NCI-H187 treated with DMSO at 0.1 percent for 48 hours (cell line): Measurements from ENCODE around the gene ATL3.
"Not testable (repeated sequence)": the region's sequence is repeated elsewhere in the genome, so short reads cannot be mapped to it uniquely, and the experiment has no call there.

ENCODE experiments used
- DNase-seq: peaks from one replicate; lab custom pipeline; 2025; lab: John Stamatoyannopoulos, UW

ATL3 gene

DNA sequence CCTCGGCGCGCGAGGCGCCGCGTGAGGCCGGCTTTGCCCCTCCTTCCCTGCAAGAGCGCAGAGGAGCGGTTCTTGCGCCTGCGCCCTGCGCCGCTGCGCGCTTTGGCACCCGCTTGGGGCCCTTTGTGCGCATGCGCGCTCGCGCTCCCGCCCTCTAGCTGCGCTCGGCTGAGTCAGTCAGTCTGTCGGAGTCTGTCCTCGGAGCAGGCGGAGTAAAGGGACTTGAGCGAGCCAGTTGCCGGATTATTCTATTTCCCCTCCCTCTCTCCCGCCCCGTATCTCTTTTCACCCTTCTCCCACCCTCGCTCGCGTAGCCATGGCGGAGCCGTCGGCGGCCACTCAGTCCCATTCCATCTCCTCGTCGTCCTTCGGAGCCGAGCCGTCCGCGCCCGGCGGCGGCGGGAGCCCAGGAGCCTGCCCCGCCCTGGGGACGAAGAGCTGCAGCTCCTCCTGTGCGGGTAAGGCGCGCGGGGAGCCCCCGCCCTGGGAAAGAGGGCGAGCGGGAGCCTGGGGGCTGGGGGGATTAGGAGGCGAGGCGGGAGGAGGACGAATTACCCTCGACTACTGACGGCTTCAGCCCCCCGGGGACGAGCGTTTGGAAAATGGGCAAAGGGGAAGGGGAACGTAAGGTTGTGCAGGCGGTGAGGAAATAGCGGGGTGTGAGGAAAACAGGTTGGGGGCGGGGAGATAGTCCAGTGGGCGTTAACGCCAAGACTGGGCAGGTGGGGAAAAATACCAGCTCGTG, 10.3 kb upstream of the ATL3 start, which contains the start of gene RTN3:
Gene RTN3, plus strand, starts transcription at position 180 of the 745 bp plus-strand sequence. Its CDS starts 137 bp downstream, at position 317.
- peak; percentile 50 for DNase-seq

DNA sequence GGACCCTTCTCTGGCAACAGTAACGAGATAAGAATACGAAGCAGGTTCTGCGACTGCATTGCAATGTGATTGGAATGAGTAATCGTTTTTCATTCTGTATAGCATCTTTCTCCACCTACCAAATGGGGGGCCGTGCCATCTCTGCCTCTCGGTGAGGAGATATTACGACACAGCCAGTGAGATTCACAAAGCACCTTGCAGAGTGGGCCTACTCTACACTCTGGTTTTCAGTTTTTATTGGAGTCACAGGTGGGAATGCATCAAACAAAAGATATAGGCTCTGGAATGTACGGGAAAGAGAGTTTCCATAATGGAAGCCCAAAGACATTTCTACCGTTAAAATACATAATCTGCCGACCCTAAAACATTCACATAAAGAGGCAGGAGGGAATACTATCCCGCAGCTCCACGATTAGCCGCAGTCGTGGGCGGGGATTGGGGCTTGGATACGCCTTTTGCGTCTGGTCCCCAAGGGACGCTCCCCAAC, 9.7 kb upstream of the ATL3 start:
- DNase-seq = no peak

DNA sequence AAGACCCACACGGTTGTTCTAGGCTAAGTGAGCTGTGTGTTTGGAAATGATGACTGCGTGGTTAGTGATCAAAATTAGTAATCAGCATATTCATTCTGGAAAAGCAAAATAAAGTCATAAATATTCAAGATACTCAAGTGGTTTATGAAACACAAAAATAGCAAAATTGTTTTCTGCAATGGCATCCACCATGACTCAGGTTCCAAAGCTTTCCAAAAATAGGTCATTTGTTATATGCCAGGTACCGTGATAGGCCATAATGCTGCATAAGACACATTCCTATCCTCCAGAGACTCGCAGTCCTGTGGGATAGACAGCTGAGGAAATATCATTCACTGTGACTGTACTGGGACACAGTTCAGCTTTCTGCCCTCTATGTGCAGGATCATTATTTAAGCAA, 2.4 kb upstream of the ATL3 start:
- no peak for DNase-seq

DNA sequence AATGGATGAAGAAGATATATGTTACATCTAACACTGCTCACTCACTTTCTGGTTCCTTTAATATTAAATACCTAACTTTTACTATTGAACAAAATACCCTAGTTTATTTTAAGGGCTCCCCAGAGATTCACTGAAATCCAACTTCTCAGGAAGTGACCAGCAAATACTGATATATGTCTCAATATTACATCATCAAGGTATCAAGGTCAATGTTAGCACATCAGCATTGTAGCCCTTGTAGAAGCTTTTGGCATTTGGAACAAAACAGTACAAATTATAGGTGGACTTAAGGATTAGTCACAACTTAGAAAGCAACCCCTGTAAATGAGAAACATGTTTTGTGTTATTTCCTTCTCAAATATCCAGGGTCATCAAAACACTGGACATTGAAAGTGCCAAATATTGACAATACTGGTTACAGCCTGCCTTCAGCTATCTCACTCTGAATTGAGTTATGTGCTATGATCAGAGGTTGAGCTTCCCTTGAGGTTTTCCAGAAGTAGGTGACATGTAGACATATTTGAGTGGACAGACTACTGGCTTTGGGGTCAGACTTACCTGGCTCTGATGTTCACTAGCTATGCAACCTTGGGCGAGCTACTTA, 1.9 kb upstream of the ATL3 start:
- no peak for DNase-seq

DNA sequence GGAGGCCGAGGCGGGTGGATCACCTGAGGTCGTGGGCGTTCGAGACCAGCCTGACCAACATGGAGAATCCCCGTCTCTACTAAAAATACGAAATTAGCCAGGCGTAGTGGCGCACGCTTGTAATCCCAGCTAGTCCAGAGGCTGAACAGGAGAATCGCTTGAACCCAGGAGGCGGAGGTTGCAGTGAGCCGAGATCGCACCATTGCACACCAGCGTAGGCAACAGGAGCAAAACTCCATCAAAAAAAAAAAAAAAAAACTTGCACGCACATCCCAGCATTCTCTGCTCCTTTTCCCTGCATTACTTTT, 934 bp upstream of the ATL3 start:
- no peak for DNase-seq

DNA sequence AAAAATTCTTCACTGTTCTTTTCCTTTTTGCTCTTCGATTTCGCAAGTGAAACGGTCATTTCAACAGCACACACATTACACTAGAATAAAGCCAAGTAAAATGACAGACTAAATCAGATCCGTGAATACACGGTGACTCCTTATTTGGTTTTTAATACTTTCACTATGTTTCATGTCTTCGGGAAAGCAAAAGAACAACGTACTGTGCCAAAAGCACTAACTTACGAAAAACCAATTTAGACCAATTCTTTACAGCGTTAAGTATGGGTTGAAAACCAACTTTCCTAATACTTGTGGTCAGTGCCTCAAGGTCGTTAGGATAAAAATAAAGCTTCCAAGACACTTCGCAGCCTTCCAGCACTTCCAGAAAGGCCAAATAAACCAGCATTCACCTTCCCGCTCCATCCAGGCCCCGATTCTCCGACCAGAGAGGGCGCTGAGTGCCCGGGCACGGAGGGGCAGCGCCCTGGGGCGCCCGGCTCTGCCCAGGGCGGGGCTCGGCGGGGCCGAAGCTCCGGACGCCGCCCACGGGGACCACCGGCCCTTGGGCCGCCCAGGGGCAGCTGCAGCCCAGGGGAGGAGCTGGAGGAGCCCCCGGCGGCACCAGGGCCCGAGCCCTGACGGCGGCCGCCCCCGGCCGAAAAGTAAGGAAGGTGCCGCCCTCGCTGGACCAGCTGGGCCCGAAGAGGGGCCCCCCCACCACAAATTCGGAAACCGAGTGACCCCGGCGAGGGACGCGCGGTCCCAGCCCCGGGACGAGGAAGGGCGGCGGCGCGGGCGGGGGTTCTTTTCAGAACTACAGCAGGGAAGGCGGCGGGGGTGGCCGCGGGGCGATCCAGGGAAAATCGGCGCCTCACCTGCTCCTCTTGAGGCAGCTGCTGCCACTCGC, 499 bp downstream of the ATL3 start:
- no peak for DNase-seq

DNA sequence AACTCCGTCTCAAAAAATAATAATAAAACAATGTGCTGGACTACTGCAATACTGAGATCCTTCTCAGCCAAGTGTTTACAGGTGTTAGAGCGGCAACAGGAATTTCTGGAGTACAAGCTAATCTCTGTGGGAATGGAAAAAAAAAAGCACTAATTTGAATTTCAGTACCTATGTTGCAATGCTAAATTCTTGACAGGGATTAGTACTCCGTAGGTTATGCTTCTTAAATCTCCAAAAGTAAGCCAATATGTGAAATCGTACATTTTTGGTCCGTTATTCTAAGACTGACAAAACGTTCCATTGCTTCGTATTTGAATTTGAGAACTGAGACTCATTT, 1.1 kb downstream of the ATL3 start:
- DNase-seq = no peak

DNA sequence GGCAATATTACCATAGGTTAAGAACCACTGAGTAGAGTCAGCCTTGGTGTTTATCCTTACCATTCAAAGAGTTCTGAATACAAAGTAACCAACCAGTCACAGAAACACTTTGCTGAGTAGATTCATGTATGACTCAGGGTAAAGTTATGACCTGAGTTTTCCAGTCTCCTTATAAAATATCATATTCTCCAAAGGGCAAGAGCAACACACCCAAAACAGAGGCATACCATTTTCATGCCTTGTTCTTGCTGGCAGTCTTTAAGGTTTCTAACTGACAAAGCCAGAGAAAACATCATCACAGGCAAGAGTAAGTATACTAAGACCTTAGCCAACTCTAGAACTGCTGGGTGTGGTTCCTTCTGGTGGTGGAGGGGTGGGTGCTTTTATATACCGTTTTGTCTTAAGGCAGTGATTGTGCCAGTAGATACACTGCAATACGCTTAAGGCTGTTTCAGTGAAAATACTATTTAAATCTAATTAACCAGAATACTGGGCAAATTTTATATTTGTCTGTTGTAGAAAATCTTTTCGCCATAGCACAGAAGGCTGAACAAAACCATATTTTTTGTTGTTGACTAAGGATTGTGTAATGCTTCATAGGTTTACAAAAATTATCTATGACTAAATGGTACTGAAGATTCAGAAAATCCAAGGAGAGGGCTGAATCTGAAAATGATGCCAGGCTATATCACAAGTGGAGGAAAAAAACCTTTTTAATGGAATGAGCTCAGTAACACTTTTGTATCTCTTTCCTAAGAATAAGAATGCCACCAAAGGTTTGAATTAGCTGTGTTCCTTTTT, 3.0 kb downstream of the ATL3 start:
- DNase-seq = no peak

DNA sequence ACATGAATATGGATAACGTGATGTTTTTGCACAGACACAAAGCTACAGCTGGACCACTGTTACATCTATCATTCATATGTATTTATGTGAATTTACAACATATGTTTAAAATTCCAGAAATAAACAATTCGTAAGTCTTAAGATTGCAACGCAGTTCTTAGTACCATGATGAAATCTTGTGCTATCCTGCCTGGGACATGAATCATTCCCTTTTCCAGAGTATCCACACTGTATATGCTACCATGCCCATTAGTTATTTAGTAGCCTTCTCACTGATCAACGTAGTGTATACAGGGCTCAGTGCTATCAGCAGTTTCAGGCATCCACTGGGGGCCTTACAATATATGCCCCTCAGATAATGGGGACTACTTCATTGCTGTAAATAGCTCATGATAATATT, 4.3 kb downstream of the ATL3 start:
- no peak for DNase-seq

DNA sequence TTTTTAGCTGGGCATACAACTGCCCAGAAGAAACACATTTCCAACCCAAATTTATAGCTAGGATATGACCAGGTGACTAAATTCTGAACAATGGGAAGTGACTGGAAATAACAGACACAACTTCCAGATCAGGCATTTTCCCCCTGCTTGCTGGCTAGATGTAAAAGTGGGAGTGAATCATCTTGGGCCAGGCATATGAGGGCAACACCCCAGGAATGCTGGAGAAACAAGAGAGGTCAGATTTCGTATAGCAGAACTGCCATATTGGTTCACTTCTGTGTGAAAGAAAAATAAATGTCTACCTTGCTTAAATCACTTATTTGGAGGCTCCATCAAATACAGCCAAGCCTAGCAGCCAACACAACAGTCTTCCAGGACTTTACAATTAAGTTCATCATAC, 7.4 kb downstream of the ATL3 start:
- DNase-seq = no peak

DNA sequence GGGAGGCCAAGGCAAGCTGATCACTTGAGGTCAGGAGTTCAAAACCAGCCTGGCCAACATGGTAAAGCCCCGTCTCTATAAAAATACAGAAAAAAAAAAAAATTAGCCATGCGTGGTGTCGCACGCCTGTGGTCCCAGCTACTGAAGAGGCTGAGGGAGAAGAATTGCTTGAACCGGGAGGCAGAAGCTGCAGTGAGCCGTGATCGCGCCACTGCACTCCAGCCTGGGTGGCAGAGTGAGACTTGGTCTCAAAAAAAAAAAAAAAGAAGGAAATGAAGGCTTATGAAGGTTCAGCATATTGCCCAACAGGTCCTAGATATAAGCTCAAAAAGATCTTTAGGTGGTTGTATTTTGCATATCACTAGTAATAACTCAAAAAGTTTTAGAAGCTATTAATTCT, 10.2 kb downstream of the ATL3 start:
- no peak for DNase-seq

DNA sequence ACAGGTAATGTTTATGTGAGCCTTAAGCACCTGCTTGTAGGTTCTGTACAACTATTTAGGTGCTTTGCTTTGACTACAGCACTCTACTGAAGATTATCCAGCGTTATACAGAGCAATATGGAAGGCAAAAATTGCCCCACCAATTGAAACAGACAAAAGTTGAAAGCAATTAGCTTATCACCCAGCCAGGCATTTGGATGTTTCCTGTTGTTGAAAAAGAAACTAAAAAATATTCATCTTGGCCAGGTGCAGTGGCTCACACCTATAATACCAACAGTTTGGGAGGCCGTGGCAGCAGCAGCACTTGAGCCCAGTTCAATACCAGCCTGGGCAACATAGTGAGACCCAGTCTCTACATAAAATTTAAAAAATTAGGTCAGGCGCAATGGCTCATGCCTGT, 18.5 kb downstream of the ATL3 start:
- no peak for DNase-seq

DNA sequence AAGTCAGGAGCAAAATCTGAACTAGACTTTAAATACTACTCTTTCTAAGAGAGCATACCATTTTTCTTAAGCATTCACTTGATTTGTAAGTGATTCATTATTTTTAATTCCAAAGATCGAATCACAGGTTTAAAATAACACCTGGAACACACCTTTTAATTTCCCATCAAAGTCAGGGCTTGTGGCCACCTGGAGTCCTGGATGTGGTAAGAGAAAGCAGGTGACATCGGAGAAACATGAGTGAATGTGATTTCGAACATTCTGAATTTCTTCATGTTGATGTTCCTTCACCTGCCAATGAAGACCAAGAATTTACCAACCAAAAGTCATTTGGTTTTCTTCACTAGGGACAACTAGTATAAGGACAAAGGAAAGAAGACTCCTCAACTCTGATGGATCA, 28.0 kb downstream of the ATL3 start:
- no peak for DNase-seq

DNA sequence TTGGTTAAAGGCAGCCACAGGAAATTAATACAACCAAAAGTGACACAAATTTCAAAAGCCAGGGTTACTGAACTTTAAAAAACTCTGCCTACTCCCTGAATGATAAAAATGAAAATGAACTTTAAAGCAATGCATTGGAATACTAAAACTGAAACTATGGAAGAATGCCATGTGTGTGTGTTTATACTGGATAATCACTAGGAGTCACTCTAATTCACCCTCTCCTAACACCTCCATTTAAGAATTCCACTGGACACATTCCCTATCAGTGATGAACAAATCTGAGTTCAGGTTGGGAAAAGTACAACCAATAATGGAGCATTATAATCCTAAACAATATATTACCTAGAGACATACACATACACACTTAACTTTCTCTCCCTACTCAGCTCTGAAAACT, 29.4 kb downstream of the ATL3 start:
- DNase-seq = no peak

DNA sequence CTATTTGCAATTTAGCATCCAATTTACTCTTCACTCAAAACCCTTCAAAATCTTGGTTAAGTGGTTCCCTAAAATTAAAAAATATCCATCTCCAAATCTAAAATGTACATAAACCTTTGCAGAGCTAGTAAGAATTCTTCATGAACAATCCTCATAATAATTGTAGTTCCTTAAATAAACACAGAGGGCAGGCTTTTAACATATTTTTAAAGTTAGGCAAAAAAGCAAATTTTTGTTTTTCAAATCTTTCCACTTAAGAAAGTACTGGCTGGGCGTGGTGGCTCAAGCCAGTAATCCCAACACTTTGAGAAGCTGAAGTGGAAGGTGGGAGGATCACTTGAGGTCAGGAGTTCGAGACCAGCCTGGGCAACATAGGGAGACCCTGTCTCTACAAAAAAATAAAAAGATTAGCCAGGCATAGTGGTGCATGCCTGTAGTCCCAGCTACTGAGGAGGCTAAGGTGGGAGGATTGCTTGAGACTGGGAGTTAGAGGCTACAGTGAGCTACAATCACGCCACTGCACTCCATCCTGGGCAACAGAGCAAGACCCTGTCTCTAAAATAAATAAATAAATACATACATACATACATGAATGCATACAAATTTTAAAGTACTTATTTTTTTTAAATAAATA, 31.9 kb downstream of the ATL3 start:
- no peak for DNase-seq

DNA sequence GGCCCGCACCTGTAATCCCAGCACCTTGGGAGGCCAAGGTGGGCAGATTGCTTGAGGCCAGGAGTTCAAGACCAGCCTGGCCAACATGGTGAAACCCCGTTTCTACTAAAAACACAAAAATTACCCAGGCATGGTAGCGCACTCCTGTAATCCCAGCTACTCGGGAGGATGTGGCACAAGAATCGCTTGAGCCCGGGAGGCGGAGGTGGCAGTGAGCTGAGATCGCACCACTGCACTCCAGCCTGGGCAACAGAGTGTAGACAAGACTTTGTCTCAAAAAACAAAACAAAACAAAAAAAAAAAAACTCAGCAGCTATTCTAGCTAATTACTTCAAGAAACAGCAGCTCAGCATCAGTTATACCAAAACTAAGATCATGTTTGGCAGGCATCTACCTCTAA, 32.7 kb downstream of the ATL3 start:
- DNase-seq = not testable (repeated sequence)

DNA sequence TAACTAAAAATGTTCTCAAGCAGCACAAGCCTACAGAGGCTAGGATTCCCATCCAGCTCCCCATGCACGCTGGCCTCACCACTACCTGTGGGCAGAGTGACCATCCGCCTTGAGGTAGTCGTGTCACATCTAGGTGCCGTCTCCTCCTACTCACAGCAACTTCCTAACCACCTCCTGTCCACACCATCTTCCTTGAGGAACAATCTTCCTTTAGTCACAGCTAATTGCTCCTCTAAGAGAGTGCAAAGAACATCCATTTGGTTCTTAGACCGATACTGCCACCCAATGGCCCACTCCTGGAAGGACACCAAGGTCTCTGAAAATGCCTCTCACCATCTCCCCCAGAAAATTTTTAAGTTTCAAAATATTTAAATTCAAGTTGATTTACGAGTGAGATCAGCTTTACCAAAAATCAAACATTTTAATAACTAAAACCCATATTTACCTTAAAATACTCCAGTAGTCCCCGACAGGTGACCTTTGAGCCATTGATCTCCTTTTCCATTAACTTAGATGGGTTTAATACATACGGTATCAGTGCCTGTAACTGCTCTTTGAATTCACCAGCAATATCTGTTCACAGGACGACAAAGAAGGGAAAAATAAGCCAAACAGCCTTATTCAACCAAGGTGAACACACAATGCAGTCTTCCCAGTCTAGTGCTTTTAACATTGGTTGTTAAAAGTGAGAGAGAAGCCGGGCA, 35.3 kb downstream of the ATL3 start:
- DNase-seq = no peak

DNA sequence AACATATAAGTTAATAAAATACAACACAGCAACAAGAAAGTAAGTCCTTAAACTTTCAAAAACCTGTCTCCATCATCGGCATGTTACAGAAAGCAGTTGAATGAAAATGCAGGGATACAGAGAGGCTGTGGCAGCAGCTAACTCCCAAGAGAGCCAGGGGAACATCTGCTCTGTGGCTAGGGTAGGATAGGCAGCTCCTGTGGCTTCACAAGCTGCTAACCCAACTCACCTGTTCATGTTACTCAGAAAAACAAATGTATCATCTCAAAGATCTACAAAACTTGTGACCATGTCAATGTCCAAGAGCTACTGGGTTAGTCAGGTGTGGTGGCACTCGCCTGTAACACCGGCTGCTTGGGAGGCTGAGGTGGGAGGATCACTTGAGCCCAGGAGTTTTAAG, 41.8 kb downstream of the ATL3 start:
- DNase-seq = no peak

DNA sequence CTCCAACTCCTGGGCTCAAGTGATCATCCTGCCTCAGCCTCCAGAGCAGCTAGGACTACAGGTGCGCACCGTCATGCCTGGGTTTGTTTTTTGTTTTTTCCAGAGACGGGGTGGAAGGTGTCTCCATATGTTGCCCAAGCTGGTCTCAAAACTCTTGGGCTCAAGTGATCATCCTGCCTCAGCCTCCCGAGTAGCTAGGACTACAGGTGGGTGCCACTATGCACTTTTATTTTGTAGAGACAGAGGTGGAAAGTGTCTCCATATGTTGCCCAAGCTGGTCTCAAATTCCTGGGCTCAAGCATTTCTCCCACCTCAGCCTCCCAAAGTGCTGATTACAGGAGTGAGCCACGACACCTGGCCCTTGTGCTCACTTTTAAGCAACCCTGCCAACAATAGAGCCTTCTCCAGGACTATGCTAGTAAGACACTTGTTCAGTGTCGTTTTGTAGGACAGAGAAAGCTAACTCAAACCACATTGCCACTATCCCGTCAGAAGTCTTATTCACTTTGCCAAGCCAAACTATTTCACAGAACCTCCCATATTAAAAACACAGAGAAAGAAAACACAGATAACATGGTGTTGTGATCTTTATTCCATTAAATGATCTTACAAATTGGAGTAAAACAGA, 47.5 kb downstream of the ATL3 start:
- DNase-seq = no peak

DNA sequence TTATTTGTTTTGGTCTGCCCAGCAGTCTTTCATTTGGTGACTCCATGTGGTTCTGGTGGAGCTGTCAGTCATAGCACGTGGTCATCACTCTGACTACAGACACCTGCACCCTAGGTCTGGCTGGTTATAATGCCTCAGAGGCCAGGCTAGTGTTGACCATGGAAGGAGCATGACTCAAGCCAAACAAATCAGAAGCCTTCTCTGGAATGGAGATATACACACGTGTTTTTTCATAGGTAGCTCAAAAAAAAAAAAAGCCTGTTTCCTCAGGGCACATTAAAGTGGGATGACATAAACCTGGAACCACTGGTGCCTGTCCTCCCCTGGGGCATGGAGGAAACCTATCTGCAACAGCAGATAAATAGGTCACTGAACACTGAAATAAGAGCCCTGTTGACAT, 48.9 kb downstream of the ATL3 start:
- DNase-seq = no peak

DNA sequence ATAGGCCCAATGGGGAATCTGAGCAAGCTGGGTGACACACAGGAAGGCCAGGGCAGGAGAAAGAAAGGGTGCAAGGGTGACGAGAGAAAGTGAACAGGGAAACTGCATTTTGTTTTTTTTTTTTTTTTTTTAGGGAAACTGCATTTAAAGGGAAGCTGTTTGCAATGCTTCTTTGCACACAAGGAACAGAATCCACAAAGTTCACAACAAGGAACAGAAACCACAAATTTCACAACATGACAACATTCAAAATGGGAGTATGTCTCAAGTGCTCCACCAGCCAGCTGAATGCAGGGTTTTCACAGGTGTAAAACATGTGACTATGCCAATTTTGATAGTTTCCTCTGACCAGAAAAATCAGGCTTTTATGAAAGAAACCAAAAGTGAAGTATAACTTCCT, 50.1 kb downstream of the ATL3 start:
- no peak for DNase-seq
